Neural cell (in vitro differentiated cells): ENCODE results near the gene AKT3. TPM values are rescaled to one million over a fixed set of nuclear protein-coding genes. Genes with fewer than 3 reads are reported as not detected.

ENCODE experiments used
- H2AFZ ChIP-seq: fragments of 200-600, 300-800 bp; sonication (generic), shearing (Covaris generic); 2 replicates; pipeline ENCODE4 v1.6.0; 2014; ENCODE audit warnings: low read depth, mild to moderate bottlenecking, antibody characterized with exemption, low read length, moderate library complexity
- H3F3A ChIP-seq: fragments of 200-600 bp; shearing (Covaris generic); 2 replicates; pipeline ENCODE4 v1.6.1; 2016; ENCODE audit warnings: mild to moderate bottlenecking, moderate library complexity, mixed read lengths, antibody characterized with exemption, low read length; ENCODE audit not compliant: insufficient read depth, poor library complexity, severe bottlenecking
- H3K27ac ChIP-seq: fragments of 200-600, 300-800 bp; sonication (generic), shearing (Covaris generic); 2 replicates; pipeline ENCODE4 v1.5.1; 2014; ENCODE audit warnings: mild to moderate bottlenecking, low read length, moderate library complexity
- H3K27me3 ChIP-seq: fragments of 300-800, 200-600 bp; sonication (generic), shearing (Covaris generic); 2 replicates; pipeline ENCODE4 v1.6.0; 2014; ENCODE audit warnings: mild to moderate bottlenecking, low read depth, low read length, moderate library complexity; ENCODE audit not compliant: insufficient read depth
- H3K36me3 ChIP-seq: fragments of 300-800, 200-600 bp; sonication (generic), shearing (Covaris generic); 2 replicates; pipeline ENCODE4 v1.5.1; 2014; ENCODE audit warnings: mild to moderate bottlenecking, antibody characterized with exemption, low read length, moderate library complexity; ENCODE audit not compliant: insufficient read depth
- H3K4me2 ChIP-seq: fragments of 300-800, 200-600 bp; sonication (generic), shearing (Covaris generic); 2 replicates; pipeline ENCODE4 v1.6.0; 2014; ENCODE audit warnings: mild to moderate bottlenecking, low read length
- H3K4me3 ChIP-seq: fragments of 300-800, 200-600 bp; sonication (generic), shearing (Covaris generic); 2 replicates; pipeline ENCODE4 v1.5.1; 2014; ENCODE audit warnings: mild to moderate bottlenecking, low read length, moderate library complexity
- H3K79me2 ChIP-seq: fragments of 200-600 bp; shearing (Covaris generic); replicated peaks from 2 replicates; pipeline ENCODE4 v1.6.0; 2014; ENCODE audit warnings: mild to moderate bottlenecking, low read length, moderate library complexity; ENCODE audit not compliant: insufficient read depth
- H3K9ac ChIP-seq: fragments of 300-800, 200-600 bp; sonication (generic), shearing (Covaris generic); 2 replicates; pipeline ENCODE4 v1.6.1; 2016; ENCODE audit warnings: mild to moderate bottlenecking, low read length, mixed read lengths
- H3K9me2 ChIP-seq: fragments of 200-600 bp; shearing (Covaris generic); 2 replicates; pipeline ENCODE4 v1.6.1; 2016; ENCODE audit warnings: mild to moderate bottlenecking, low read length, mixed read lengths; ENCODE audit not compliant: insufficient read depth
- H3K9me3 ChIP-seq: fragments of 200-600, 300-800 bp; sonication (generic), shearing (Covaris generic); 2 replicates; pipeline ENCODE4 v1.6.1; 2016; ENCODE audit warnings: mild to moderate bottlenecking, mixed run types, low read length, moderate library complexity, mixed read lengths
- H4K20me1 ChIP-seq: fragments of 200-600 bp; shearing (Covaris generic); 2 replicates; pipeline ENCODE4 v1.6.1; 2016; ENCODE audit warnings: mild to moderate bottlenecking, mixed run types; ENCODE audit not compliant: insufficient read depth
- EP300 ChIP-seq: fragments of 450-650 bp; conservative IDR thresholded peaks from 2 replicates; pipeline ENCODE4 v1.6.1; 2014; ENCODE audit warnings: antibody characterized with exemption, mild to moderate bottlenecking, moderate library complexity; ENCODE audit not compliant: poor library complexity, severe bottlenecking
- EZH2 ChIP-seq: fragments of 200-600, 300-800 bp; shearing (Covaris generic), sonication (generic); IDR thresholded peaks from 2 replicates; pipeline ENCODE4 v1.6.1; 2014; ENCODE audit warnings: antibody characterized with exemption, low read length, borderline replicate concordance, mild to moderate bottlenecking; ENCODE audit not compliant: insufficient read depth, poor library complexity, severe bottlenecking
- MXI1 ChIP-seq: fragments of 450-650 bp; conservative IDR thresholded peaks from 2 replicates; pipeline ENCODE4 v1.6.1; 2014; ENCODE audit warnings: antibody characterized with exemption, mild to moderate bottlenecking; ENCODE audit not compliant: poor library complexity, severe bottlenecking
- POLR2AphosphoS5 ChIP-seq: IDR thresholded peaks from 2 replicates; pipeline ENCODE4 v1.6.1; 2012
- RAD21 ChIP-seq: fragments of 450-650 bp; conservative IDR thresholded peaks from 2 replicates; pipeline ENCODE4 v1.6.1; 2014; ENCODE audit warnings: antibody characterized with exemption, mild to moderate bottlenecking, moderate library complexity
- SMC3 ChIP-seq: fragments of 450-650 bp; conservative IDR thresholded peaks from 2 replicates; pipeline ENCODE4 v1.6.1; 2014; ENCODE audit warnings: antibody characterized with exemption, mild to moderate bottlenecking, moderate library complexity; ENCODE audit not compliant: poor library complexity
- TAF1 ChIP-seq: IDR thresholded peaks from 2 replicates; pipeline ENCODE4 v1.6.1; 2012; ENCODE audit warnings: low read depth
- polyA plus RNA-seq: library from polyadenylated mRNA; depleted of rRNA; stranded (reverse); fragments of >200 nt; gene quantifications from 2 replicates; pipeline ENCODE4 v1.2.3, GENCODE V29; 2014
- TF ChIP-seq, protein P1 (sequence below): IDR thresholded peaks from 2 replicates; pipeline ENCODE4 v1.6.1; 2012; ENCODE audit warnings: borderline replicate concordance
- TF ChIP-seq, protein P2 (sequence below): fragments of 450-650 bp; IDR thresholded peaks from 2 replicates; pipeline ENCODE4 v1.5.1; 2014; ENCODE audit warnings: antibody characterized with exemption, mild to moderate bottlenecking, moderate library complexity; ENCODE audit not compliant: poor library complexity, severe bottlenecking

AKT3 gene
- polyA plus RNA-seq, 1 donor from 2014 or later = 46.0 TPM

DNA sequence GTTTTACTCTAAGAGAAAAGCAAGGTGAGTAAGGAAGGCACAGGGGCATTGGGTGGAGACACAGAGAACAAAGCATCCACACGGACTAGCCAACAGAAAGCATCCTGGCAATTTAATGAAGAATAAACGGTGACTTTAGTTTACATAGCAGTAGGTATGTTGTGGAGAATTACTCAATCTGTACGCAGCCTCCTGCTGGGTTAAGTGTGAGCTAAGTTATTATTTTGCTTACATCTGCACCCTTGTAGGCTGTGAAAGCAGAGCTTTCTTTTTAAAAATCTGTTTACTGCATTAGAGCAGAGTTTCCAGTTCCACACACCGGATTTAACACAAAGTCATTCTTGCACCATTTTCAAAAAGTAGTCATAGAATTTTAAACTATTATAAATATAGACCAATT is 144.5 kb downstream of the AKT3 start:
- Histone ChIP-seq H4K20me1 (no peaks in the 10 kb centered on the region), H3K4me2 (no peak overlapping the region), H2AFZ (no peak overlapping the region), H3K27me3 (no peaks in the 10 kb centered on the region), H3K4me3 (no peak overlapping the region), H3F3A (no peaks in the 10 kb centered on the region), H3K27ac (no peak overlapping the region), H3K9me2 (no peaks in the 10 kb centered on the region), H3K36me3 (no peaks in the 10 kb centered on the region), H3K9me3 (no peaks in the 10 kb centered on the region), H3K79me2 (peaks cover 17% of the 10 kb centered on the region), H3K9ac (no peak overlapping the region)
- TF ChIP-seq POLR2AphosphoS5 (no peak), EP300 (no peak), TAF1 (no peak), RAD21 (no peak), MXI1 (no peak), EZH2 (no peak), SMC3 (no peak)
- TF ChIP-seq, protein P1, sequence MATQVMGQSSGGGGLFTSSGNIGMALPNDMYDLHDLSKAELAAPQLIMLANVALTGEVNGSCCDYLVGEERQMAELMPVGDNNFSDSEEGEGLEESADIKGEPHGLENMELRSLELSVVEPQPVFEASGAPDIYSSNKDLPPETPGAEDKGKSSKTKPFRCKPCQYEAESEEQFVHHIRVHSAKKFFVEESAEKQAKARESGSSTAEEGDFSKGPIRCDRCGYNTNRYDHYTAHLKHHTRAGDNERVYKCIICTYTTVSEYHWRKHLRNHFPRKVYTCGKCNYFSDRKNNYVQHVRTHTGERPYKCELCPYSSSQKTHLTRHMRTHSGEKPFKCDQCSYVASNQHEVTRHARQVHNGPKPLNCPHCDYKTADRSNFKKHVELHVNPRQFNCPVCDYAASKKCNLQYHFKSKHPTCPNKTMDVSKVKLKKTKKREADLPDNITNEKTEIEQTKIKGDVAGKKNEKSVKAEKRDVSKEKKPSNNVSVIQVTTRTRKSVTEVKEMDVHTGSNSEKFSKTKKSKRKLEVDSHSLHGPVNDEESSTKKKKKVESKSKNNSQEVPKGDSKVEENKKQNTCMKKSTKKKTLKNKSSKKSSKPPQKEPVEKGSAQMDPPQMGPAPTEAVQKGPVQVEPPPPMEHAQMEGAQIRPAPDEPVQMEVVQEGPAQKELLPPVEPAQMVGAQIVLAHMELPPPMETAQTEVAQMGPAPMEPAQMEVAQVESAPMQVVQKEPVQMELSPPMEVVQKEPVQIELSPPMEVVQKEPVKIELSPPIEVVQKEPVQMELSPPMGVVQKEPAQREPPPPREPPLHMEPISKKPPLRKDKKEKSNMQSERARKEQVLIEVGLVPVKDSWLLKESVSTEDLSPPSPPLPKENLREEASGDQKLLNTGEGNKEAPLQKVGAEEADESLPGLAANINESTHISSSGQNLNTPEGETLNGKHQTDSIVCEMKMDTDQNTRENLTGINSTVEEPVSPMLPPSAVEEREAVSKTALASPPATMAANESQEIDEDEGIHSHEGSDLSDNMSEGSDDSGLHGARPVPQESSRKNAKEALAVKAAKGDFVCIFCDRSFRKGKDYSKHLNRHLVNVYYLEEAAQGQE = no peak
- TF ChIP-seq, protein P2, sequence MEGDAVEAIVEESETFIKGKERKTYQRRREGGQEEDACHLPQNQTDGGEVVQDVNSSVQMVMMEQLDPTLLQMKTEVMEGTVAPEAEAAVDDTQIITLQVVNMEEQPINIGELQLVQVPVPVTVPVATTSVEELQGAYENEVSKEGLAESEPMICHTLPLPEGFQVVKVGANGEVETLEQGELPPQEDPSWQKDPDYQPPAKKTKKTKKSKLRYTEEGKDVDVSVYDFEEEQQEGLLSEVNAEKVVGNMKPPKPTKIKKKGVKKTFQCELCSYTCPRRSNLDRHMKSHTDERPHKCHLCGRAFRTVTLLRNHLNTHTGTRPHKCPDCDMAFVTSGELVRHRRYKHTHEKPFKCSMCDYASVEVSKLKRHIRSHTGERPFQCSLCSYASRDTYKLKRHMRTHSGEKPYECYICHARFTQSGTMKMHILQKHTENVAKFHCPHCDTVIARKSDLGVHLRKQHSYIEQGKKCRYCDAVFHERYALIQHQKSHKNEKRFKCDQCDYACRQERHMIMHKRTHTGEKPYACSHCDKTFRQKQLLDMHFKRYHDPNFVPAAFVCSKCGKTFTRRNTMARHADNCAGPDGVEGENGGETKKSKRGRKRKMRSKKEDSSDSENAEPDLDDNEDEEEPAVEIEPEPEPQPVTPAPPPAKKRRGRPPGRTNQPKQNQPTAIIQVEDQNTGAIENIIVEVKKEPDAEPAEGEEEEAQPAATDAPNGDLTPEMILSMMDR = no peak

DNA sequence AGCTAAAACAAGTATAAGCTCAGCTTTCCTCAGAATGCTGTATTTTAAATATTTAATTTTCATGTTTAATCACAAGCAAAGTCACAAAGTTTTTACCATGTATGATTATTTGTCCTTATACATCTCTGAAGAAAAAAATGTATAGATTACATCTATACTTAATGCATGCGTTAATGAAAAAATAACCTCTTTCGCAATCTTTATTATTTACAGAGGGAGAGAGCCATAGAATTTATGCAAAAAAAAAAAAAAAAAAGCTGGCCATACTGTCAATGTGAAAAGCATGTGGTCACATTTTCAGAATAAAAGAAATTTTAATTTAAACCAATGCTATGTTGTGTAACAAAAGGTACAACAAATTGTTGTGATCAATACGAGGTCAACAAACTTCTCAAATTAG is 148.2 kb downstream of the AKT3 start:
- no peak overlapping the region for H3K9ac ChIP-seq
- H4K20me1 ChIP-seq = no peaks in the 10 kb centered on the region
- no peaks in the 10 kb centered on the region for H3K9me3 ChIP-seq
- no peaks in the 10 kb centered on the region for H3K79me2 ChIP-seq
- H3K36me3 ChIP-seq = no peaks in the 10 kb centered on the region
- H3K4me2 ChIP-seq = no peak overlapping the region
- no peak overlapping the region for H2AFZ ChIP-seq
- no peak overlapping the region for H3K27ac ChIP-seq
- H3K9me2 ChIP-seq = no peaks in the 10 kb centered on the region
- TF ChIP-seq SMC3 (no peak), MXI1 (no peak), EP300 (no peak), POLR2AphosphoS5 (no peak), EZH2 (no peak), RAD21 (no peak), TAF1 (no peak)
- TF ChIP-seq, protein P2 = no peak
- TF ChIP-seq, protein P1 = no peak
- H3K4me3 ChIP-seq = no peak overlapping the region
- no peaks in the 10 kb centered on the region for H3F3A ChIP-seq
- H3K27me3 ChIP-seq = no peaks in the 10 kb centered on the region
